SJCRH30 (cell line): ENCODE data around the gene TUBB1. TPM values are rescaled to one million over a fixed set of nuclear protein-coding genes. Genes with fewer than 3 reads are reported as not detected.

Experiments
- DNase-seq, 2 experiments: peaks; one replicate each; pipeline ENCODE4 v3.0.0-alpha.2; 2015 to 2020
- H3K27ac ChIP-seq: fragments of 250-450 bp; sonication (Bioruptor Pico); 2 replicates; pipeline ENCODE4 v1.5.1; 2020; ENCODE audit warnings: mild to moderate bottlenecking, moderate library complexity
- H3K27me3 ChIP-seq: fragments of 250-450 bp; sonication (Bioruptor Pico); 2 replicates; pipeline ENCODE4 v1.5.1; 2020; ENCODE audit warnings: mild to moderate bottlenecking, moderate library complexity
- H3K36me3 ChIP-seq: fragments of 250-450 bp; sonication (Bioruptor Pico); 2 replicates; pipeline ENCODE4 v1.5.1; 2020; ENCODE audit warnings: mild to moderate bottlenecking, moderate library complexity
- H3K4me1 ChIP-seq: fragments of 250-450 bp; sonication (Bioruptor Pico); 2 replicates; pipeline ENCODE4 v1.5.1; 2020; ENCODE audit warnings: mild to moderate bottlenecking, moderate library complexity
- H3K4me3 ChIP-seq: fragments of 250-450 bp; sonication (Bioruptor Pico); 2 replicates; pipeline ENCODE4 v1.5.1; 2020; ENCODE audit warnings: mild to moderate bottlenecking, moderate library complexity
- H3K9me3 ChIP-seq: fragments of 250-450 bp; sonication (Bioruptor Pico); replicated peaks from 2 replicates; pipeline ENCODE4 v1.5.1; 2020; ENCODE audit warnings: mild to moderate bottlenecking, moderate library complexity
- total RNA-seq: library from RNA; depleted of rRNA; stranded (reverse); fragments of >200 nt; shearing (Covaris generic); gene quantifications from 2 replicates; pipeline ENCODE4 v1.2.3, GENCODE V29; 2014

The TUBB1 gene
- total RNA-seq, 1 experiment from 2014 or later: not detected

GRCh38 chr20:59046862-59047261, 27.6 kb downstream of the TUBB1 start:
- no peaks in the 10 kb centered on the region for H3K36me3 ChIP-seq
- H3K9me3 ChIP-seq: no peaks in the 10 kb centered on the region
- peaks cover 10% of the 10 kb centered on the region; the same call in 1 of the 2 replicates for H3K4me1 ChIP-seq
- H3K27ac ChIP-seq: no peak overlapping the region
- no peak overlapping the region for H3K4me3 ChIP-seq
- no peaks in the 10 kb centered on the region for H3K27me3 ChIP-seq
- DNase-seq: no peak

- Histone ChIP-seq H3K27ac (no peak overlapping the region), H3K9me3 (no peaks in the 10 kb centered on the region), H3K4me1 (peaks cover 16% of the 10 kb centered on the region; the same call in 1 of the 2 replicates), H3K4me3 (no peak overlapping the region), H3K36me3 (no peaks in the 10 kb centered on the region), H3K27me3 (no peaks in the 10 kb centered on the region)
- DNase-seq: no peak
Measured at GRCh38 chr20:59047938-59048680, 28.9 kb downstream of the TUBB1 start.

- DNase-seq: no peak
- no peak overlapping the region for H3K4me3 ChIP-seq
- peaks cover 16% of the 10 kb centered on the region; the same call in 1 of the 2 replicates for H3K4me1 ChIP-seq
- H3K27ac ChIP-seq: no peak overlapping the region
- H3K9me3 ChIP-seq: no peaks in the 10 kb centered on the region
- no peaks in the 10 kb centered on the region for H3K27me3 ChIP-seq
- no peaks in the 10 kb centered on the region for H3K36me3 ChIP-seq
Measured at GRCh38 chr20:59048681-59049030, 29.4 kb downstream of the TUBB1 start.

GRCh38 chr20:59050437-59050836, 31.2 kb downstream of the TUBB1 start:
- Histone ChIP-seq H3K4me3 (no peak overlapping the region), H3K9me3 (no peaks in the 10 kb centered on the region), H3K27ac (no peak overlapping the region), H3K27me3 (no peaks in the 10 kb centered on the region), H3K4me1 (peaks cover 14% of the 10 kb centered on the region; the same call in 1 of the 2 replicates), H3K36me3 (no peaks in the 10 kb centered on the region)
- no peak for DNase-seq

- Histone ChIP-seq H3K27me3 (no peaks in the 10 kb centered on the region), H3K9me3 (no peaks in the 10 kb centered on the region), H3K4me3 (no peak overlapping the region), H3K36me3 (no peaks in the 10 kb centered on the region), H3K27ac (no peak overlapping the region), H3K4me1 (peaks cover 14% of the 10 kb centered on the region; the same call in 1 of the 2 replicates)
- peak; percentile 80 to 91 for DNase-seq
Measured at GRCh38 chr20:59051666-59052185, 32.5 kb downstream of the TUBB1 start.

- H3K4me3 ChIP-seq: no peak overlapping the region
- peak in 1 of 2 experiments; percentile 39 for DNase-seq
Measured at GRCh38 chr20:59055302-59055701, 36.1 kb downstream of the TUBB1 start.

GRCh38 chr20:59062081-59062480, 42.9 kb downstream of the TUBB1 start:
- no peak overlapping the region for H3K27ac ChIP-seq
- no peaks in the 10 kb centered on the region for H3K36me3 ChIP-seq
- H3K9me3 ChIP-seq: no peaks in the 10 kb centered on the region
- H3K27me3 ChIP-seq: 0 out of 2 replicates have a peak, but pooled peaks cover 6% of the 10 kb centered on the region
- no peak for DNase-seq
- peaks cover 14% of the 10 kb centered on the region for H3K4me1 ChIP-seq
- H3K4me3 ChIP-seq: no peak overlapping the region

More at GRCh38 chr20:59055302-59055701, 36.1 kb downstream of the TUBB1 start:
- Histone ChIP-seq H3K27me3 (no peaks in the 10 kb centered on the region), H3K9me3 (no peaks in the 10 kb centered on the region), H3K4me1 (peaks cover 14% of the 10 kb centered on the region; the same call in 1 of the 2 replicates), H3K27ac (no peak overlapping the region), H3K36me3 (no peaks in the 10 kb centered on the region)

- 0 out of 2 replicates have a peak, but pooled peaks cover 6% of the 10 kb centered on the region for H3K27me3 ChIP-seq
- no peaks in the 10 kb centered on the region for H3K36me3 ChIP-seq
- peak overlapping the region; percentile 16 for H3K4me3 ChIP-seq
- peaks cover 14% of the 10 kb centered on the region for H3K4me1 ChIP-seq
- no peak overlapping the region for H3K27ac ChIP-seq
- peak; percentile 61 to 79 for DNase-seq
- no peaks in the 10 kb centered on the region for H3K9me3 ChIP-seq
Measured at GRCh38 chr20:59063358-59064213, 44.4 kb downstream of the TUBB1 start.

GRCh38 chr20:59064214-59064722, 45.0 kb downstream of the TUBB1 start:
- H3K36me3 ChIP-seq: no peaks in the 10 kb centered on the region
- H3K4me3 ChIP-seq: no peak overlapping the region
- DNase-seq: peak in 1 of 2 experiments; percentile 45
- peaks cover 14% of the 10 kb centered on the region for H3K4me1 ChIP-seq
- H3K9me3 ChIP-seq: no peaks in the 10 kb centered on the region
- H3K27me3 ChIP-seq: 0 out of 2 replicates have a peak, but pooled peaks cover 6% of the 10 kb centered on the region
- no peak overlapping the region for H3K27ac ChIP-seq

GRCh38 chr20:59068534-59068933, 49.3 kb downstream of the TUBB1 start:
- no peak for DNase-seq
- Histone ChIP-seq H3K27me3 (peaks cover 14% of the 10 kb centered on the region; the same call in 1 of the 2 replicates), H3K27ac (no peak overlapping the region), H3K4me1 (peaks cover 8% of the 10 kb centered on the region), H3K9me3 (no peaks in the 10 kb centered on the region), H3K36me3 (no peaks in the 10 kb centered on the region), H3K4me3 (no peak overlapping the region)

GRCh38 chr20:59069026-59069425, 49.8 kb downstream of the TUBB1 start:
- Histone ChIP-seq H3K9me3 (no peaks in the 10 kb centered on the region), H3K4me3 (no peak overlapping the region), H3K4me1 (peaks cover 7% of the 10 kb centered on the region), H3K27me3 (peaks cover 14% of the 10 kb centered on the region; the same call in 1 of the 2 replicates), H3K27ac (no peak overlapping the region), H3K36me3 (no peaks in the 10 kb centered on the region)
- no peak for DNase-seq

- no peak overlapping the region for H3K27ac ChIP-seq
- H3K4me3 ChIP-seq: no peak overlapping the region
- no peaks in the 10 kb centered on the region for H3K4me1 ChIP-seq
- no peaks in the 10 kb centered on the region for H3K9me3 ChIP-seq
- no peaks in the 10 kb centered on the region for H3K36me3 ChIP-seq
- peaks cover 14% of the 10 kb centered on the region; the same call in 1 of the 2 replicates for H3K27me3 ChIP-seq
- DNase-seq: no peak
Measured at GRCh38 chr20:59071216-59071615, 52.0 kb downstream of the TUBB1 start.

- DNase-seq: no peak
- peaks cover 7% of the 10 kb centered on the region for H3K4me1 ChIP-seq
- no peak overlapping the region for H3K4me3 ChIP-seq
- no peaks in the 10 kb centered on the region for H3K36me3 ChIP-seq
- H3K9me3 ChIP-seq: no peaks in the 10 kb centered on the region
- peaks cover 8% of the 10 kb centered on the region; the same call in 1 of the 2 replicates for H3K27me3 ChIP-seq
- no peak overlapping the region for H3K27ac ChIP-seq
Measured at GRCh38 chr20:59073582-59073981, 54.4 kb downstream of the TUBB1 start.

- no peak overlapping the region for H3K27ac ChIP-seq
- no peaks in the 10 kb centered on the region for H3K36me3 ChIP-seq
- H3K4me1 ChIP-seq: peaks cover 7% of the 10 kb centered on the region
- H3K27me3 ChIP-seq: peaks cover 8% of the 10 kb centered on the region; the same call in 1 of the 2 replicates
- no peak overlapping the region for H3K4me3 ChIP-seq
- no peaks in the 10 kb centered on the region for H3K9me3 ChIP-seq
- no peak for DNase-seq
Measured at GRCh38 chr20:59074456-59074855, 55.2 kb downstream of the TUBB1 start.
